ENCODE data around the gene SKI. TPM values are rescaled to one million over a fixed set of nuclear protein-coding genes. Genes with fewer than 3 reads are reported as not detected.

Gene SKI
- total RNA-seq, 2 donors from 2014 or later: 65.4 to 79.2 TPM

- Mint-ChIP-seq H3K27ac (no peak overlapping the region), H3K4me1 (no peaks in the 10 kb centered on the region), H3K4me3 (no peak overlapping the region), H3K36me3 (ENCODE audit: low read depth) (no peaks in the 10 kb centered on the region), H3K9me3 (no peaks in the 10 kb centered on the region), H3K27me3 (ENCODE audit: insufficient read depth) (no peaks in the 10 kb centered on the region)
- no peaks in the 10 kb centered on the region for H3K9me3 ChIP-seq (ENCODE audit: control insufficient read depth, low read length)
- TF ChIP-seq CTCF (conservative IDR thresholded peaks at IDR 0.05): no peak
- peak overlapping the region; percentile 29 for H3K27ac ChIP-seq (ENCODE audit: low read depth, low read length)
- no peak overlapping the region for H3K4me3 ChIP-seq (ENCODE audit: low read length)
- no peaks in the 10 kb centered on the region for H3K27me3 ChIP-seq (ENCODE audit: control insufficient read depth, insufficient read depth, low read length, poor library complexity, severe bottlenecking)
- DNase-seq: no peak
- H3K4me1 ChIP-seq (ENCODE audit: control insufficient read depth, insufficient read depth, low read length): no peaks in the 10 kb centered on the region
- H3K36me3 ChIP-seq (ENCODE audit: control insufficient read depth, insufficient read depth, low read length): no peaks in the 10 kb centered on the region
- 91 to 94% methylated on average over 30 to 38 of the region's 38 CpGs for whole genome bisulfite sequencing, 2 experiments (ENCODE audit: insufficient coverage in 1 of 2, insufficient read length in 1 of 2)
- H3K9ac ChIP-seq (ENCODE audit: extremely low read depth, low read length, poor library complexity, severe bottlenecking): no peak overlapping the region
Measured at GRCh38 chr1:2354511-2355372, 126.6 kb downstream of the SKI start.

- H3K4me1 Mint-ChIP-seq: no peaks in the 10 kb centered on the region
- no peak overlapping the region for H3K9ac ChIP-seq (ENCODE audit: extremely low read depth, low read length, poor library complexity, severe bottlenecking)
- H3K27ac Mint-ChIP-seq: no peak overlapping the region
- no peaks in the 10 kb centered on the region for H3K27me3 Mint-ChIP-seq (ENCODE audit: insufficient read depth)
- no peaks in the 10 kb centered on the region for H3K36me3 ChIP-seq (ENCODE audit: control insufficient read depth, insufficient read depth, low read length)
- TF ChIP-seq CTCF (conservative IDR thresholded peaks at IDR 0.05): no peak
- DNase-seq: no peak
- H3K4me1 ChIP-seq (ENCODE audit: control insufficient read depth, insufficient read depth, low read length): no peaks in the 10 kb centered on the region
- H3K36me3 Mint-ChIP-seq (ENCODE audit: low read depth): no peaks in the 10 kb centered on the region
- 92 to 94% methylated on average over 15 to 28 of the region's 28 CpGs for WGBS, 2 experiments (ENCODE audit: insufficient coverage in 1 of 2, insufficient read length in 1 of 2)
- H3K9me3 ChIP-seq (ENCODE audit: control insufficient read depth, low read length): no peaks in the 10 kb centered on the region
- H3K4me3 ChIP-seq (ENCODE audit: low read length): no peak overlapping the region
- no peaks in the 10 kb centered on the region for H3K27me3 ChIP-seq (ENCODE audit: control insufficient read depth, insufficient read depth, low read length, poor library complexity, severe bottlenecking)
- H3K27ac ChIP-seq (ENCODE audit: low read depth, low read length): peak overlapping the region; percentile 29
- no peaks in the 10 kb centered on the region for H3K9me3 Mint-ChIP-seq
- H3K4me3 Mint-ChIP-seq: no peak overlapping the region
Measured at GRCh38 chr1:2355373-2356261, 127.5 kb downstream of the SKI start.

- Histone ChIP-seq H3K27me3 (ENCODE audit: control insufficient read depth, insufficient read depth, low read length, poor library complexity, severe bottlenecking) (no peaks in the 10 kb centered on the region), H3K9me3 (ENCODE audit: control insufficient read depth, low read length) (no peaks in the 10 kb centered on the region), H3K36me3 (ENCODE audit: control insufficient read depth, insufficient read depth, low read length) (no peaks in the 10 kb centered on the region), H3K9ac (ENCODE audit: extremely low read depth, low read length, poor library complexity, severe bottlenecking) (no peak overlapping the region), H3K4me3 (ENCODE audit: low read length) (no peak overlapping the region), H3K27ac (ENCODE audit: low read depth, low read length) (no peak overlapping the region), H3K4me1 (ENCODE audit: control insufficient read depth, insufficient read depth, low read length) (no peaks in the 10 kb centered on the region)
- no peak for TF ChIP-seq CTCF (conservative IDR thresholded peaks at IDR 0.05)
- Mint-ChIP-seq H3K4me3 (no peak overlapping the region), H3K36me3 (ENCODE audit: low read depth) (no peaks in the 10 kb centered on the region), H3K4me1 (no peaks in the 10 kb centered on the region), H3K27ac (no peak overlapping the region), H3K9me3 (no peaks in the 10 kb centered on the region), H3K27me3 (ENCODE audit: insufficient read depth) (no peaks in the 10 kb centered on the region)
- WGBS, 2 experiments (ENCODE audit: insufficient coverage in 1 of 2, insufficient read length in 1 of 2): 94 to 98% methylated on average over 14 to 15 of the region's 15 CpGs
- DNase-seq: no peak
Measured at GRCh38 chr1:2356401-2356800, 128.3 kb downstream of the SKI start.

All from endodermal cell (in vitro differentiated cells).